ENCODE measurements around the gene C1orf159.

GRCh38 chr1:1082239-1082775 lies 33.6 kb downstream of the C1orf159 start:
- TF ChIP-seq RAD21 (IDR thresholded peaks at IDR 0.05; ENCODE audit: low read depth), result no peak
- no peak for TF ChIP-seq USF1 (IDR thresholded peaks at IDR 0.05)
- no peak for TF ChIP-seq YY1 (IDR thresholded peaks at IDR 0.05; ENCODE audit: low read depth)
- TF ChIP-seq ZBTB7A (IDR thresholded peaks at IDR 0.05; ENCODE audit: low read depth), result 0 out of 2 replicates have a peak, but pooled peaks have one; percentile 40

Measured in Ishikawa (cell line).